Mucosa of descending colon (tissue), 3 donors: ENCODE results near the gene ASB6. TPM values are rescaled to one million over a fixed set of nuclear protein-coding genes. Genes with fewer than 3 reads are reported as not detected.

Experiments
- ATAC-seq: fragments of 200-7000 bp; cut with Tn5 transposase; one replicate; pipeline ENCODE4 v1.9.1; 2020; ENCODE audit warnings: mild to moderate bottlenecking, moderate library complexity
- DNase-seq, 3 donors: peaks; one replicate each; pipeline ENCODE4 v3.0.0-alpha.2; 2020
- H3K36me3 ChIP-seq: fragments of 200-600 bp; one replicate; pipeline ENCODE4 v1.8.0; 2021; ENCODE audit warnings: low read depth, mild to moderate bottlenecking
- H3K4me1 ChIP-seq: fragments of 200-600 bp; one replicate; pipeline ENCODE4 v1.8.0; 2021; ENCODE audit warnings: low read depth, mild to moderate bottlenecking
- H3K4me3 ChIP-seq: fragments of 200-600 bp; one replicate; pipeline ENCODE4 v1.8.0; 2021; ENCODE audit warnings: mild to moderate bottlenecking
- H3K9me3 ChIP-seq: fragments of 200-600 bp; one replicate; pipeline ENCODE4 v1.8.0; 2021; ENCODE audit warnings: mild to moderate bottlenecking
- intact Hi-C, 2 donors: fragments of 100-400 bp; cut with DNase I in 1 of 2; cut with micrococcal nuclease in 1 of 2; formaldehyde crosslinking; loops; one replicate each; pipeline versions ENCODE4 v1.11.0 to v1.11.1; 2022; cut with DNase I, micrococcal nuclease
- long read RNA-seq, 2 donors: library from polyadenylated mRNA; unstranded; transcript quantifications; one replicate each; pipeline ENCODE4 v2.0.0, GENCODE V29; 2019 to 2021
- total RNA-seq, 3 donors: library from RNA; stranded (reverse); fragmentation: NEBNext Ultra II Directional in 2 of 3; extraction: Animal tissue kit (Norgen Biotek cat#: 25700) in 2 of 3; gene quantifications; one replicate each; pipeline versions ENCODE4 v1.2.1 to v1.2.4, GENCODE V29; 2021 to 2023
- TF ChIP-seq, protein P1 (sequence below): fragments of 200-600 bp; IDR thresholded peaks from one replicate; pipeline ENCODE4 v1.8.0; 2022; ENCODE audit warnings: antibody characterized with exemption, mild to moderate bottlenecking
- donor health status: DM: no; HTN: no; CAD: no; lungs with moderate emphysema.
- donor health status: DM: no; HTN: no; CAD: no.
- donor health status: DM: no; HTN: yes; CAD: no.

Gene ASB6
- 10 to 100 TPM; 16.1 to 21.3 (median 17.5) TPM for total RNA-seq
- long read RNA-seq, donor 1, full-length matches to known transcripts: 29 of 45 reads
- long read RNA-seq, donor 1, partial matches to known transcripts: 2 of 45 reads
- long read RNA-seq, donor 1, other reads (novel, unspliced or antisense): 14 of 45 reads
- long read RNA-seq, donor 2, transcript ASB6-201 (6 exons, 2,330 nt): major isoform, 5 of 11 reads
- long read RNA-seq, donor 2, partial matches to known transcripts: 2 of 11 reads
- long read RNA-seq, donor 2, other reads (novel, unspliced or antisense): 4 of 11 reads

DNA sequence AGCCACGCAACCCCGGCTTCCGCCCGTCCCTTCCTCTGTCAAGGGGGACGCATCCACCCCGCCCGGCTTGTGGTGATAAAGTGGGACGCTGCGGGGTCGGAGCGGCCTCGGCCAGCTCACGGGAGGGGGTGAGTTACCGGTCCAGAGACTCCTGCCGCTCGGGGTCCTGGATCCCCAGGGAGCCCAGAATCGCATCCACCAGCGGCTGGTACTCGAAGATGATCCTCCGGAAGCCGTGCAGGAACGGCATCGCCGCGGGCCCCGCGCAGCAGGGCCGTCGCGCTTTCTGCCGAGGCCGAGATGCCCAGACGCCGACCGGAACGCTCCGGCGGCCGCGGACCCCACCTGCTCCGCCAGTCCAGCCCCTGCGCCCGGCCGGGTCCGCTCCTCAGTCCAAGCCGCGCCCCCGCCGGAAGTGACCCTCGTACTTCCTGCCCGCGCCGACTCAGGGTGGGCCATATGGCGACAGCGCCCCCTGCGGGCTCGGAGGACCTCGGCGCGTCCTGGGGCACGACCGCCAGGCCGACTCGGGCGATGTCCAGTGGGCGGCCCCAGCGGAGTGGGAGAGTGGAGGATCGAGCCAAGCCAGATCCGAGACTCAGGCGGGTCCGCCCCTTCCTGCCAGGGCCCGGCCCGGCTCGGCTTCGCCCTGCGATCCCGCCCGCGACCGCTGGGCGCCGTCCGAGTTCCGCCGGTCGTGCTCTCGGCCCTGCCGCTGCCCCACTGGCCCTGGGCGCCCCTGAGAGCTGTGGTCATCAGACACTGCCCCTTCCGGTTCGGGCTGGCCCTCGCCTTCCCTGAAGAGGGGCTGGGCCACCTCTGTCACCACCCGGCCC lies at the start of gene ASB6:
TSS of gene ASB6 (minus strand) at position 402 of the 836 bp plus-strand sequence. CDS start at position 250, 152 bp downstream.
- TF ChIP-seq, protein P1, sequence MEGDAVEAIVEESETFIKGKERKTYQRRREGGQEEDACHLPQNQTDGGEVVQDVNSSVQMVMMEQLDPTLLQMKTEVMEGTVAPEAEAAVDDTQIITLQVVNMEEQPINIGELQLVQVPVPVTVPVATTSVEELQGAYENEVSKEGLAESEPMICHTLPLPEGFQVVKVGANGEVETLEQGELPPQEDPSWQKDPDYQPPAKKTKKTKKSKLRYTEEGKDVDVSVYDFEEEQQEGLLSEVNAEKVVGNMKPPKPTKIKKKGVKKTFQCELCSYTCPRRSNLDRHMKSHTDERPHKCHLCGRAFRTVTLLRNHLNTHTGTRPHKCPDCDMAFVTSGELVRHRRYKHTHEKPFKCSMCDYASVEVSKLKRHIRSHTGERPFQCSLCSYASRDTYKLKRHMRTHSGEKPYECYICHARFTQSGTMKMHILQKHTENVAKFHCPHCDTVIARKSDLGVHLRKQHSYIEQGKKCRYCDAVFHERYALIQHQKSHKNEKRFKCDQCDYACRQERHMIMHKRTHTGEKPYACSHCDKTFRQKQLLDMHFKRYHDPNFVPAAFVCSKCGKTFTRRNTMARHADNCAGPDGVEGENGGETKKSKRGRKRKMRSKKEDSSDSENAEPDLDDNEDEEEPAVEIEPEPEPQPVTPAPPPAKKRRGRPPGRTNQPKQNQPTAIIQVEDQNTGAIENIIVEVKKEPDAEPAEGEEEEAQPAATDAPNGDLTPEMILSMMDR: peak; percentile 99
- H3K4me3 ChIP-seq: peak within 1 kb of the TSS; percentile 86
- H3K9me3 ChIP-seq: no peaks in the 10 kb centered on the region
- ATAC-seq (peak; percentile 96), DNase-seq (peak; percentile 97 to 99 (median 98))
- H3K36me3 ChIP-seq: no peaks in the 10 kb centered on the region
- H3K4me1 ChIP-seq: peaks cover 13% of the 10 kb centered on the region
- intact Hi-C loops: no loop called here

DNA sequence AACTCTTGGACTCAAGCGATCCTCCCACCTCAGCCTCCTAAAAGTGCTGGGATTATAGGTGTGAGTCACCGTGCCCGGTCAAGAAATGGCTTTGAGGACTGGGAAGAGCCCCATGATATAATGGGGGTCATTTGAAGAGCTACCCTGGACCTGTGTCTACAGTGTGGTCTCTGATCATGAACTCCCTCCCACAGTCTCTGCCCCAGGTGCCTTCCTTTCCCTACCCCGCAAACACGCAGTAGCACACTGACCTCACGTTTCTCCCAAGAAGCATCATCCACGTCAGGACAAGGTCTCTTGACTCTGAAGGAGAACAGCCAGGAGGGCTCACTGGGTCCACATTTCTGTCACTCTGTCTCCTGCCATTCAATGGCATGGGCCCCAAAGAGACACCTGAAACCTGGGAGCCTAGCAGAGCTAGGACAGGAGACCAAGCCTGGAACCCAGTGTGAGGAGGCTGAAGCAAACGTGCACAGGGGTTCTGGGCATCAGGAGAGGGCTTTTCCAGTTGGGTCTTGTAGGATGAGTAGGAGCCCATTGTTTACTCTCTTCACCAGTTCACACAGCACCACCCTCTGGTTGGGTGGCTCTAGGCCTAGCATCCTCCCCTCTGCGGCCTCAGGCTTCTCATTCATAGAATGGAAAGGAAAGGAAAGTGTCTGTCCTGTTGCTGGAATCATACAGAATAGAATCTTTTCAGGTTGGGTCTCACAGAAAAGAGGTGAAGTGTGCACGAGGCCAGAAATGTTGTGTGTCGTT lies 46.5 kb upstream of the ASB6 start:
- TF ChIP-seq, protein P1: no peak
- DNase-seq: no peak
- no peaks in the 10 kb centered on the region for H3K4me1 ChIP-seq
- H3K9me3 ChIP-seq: no peaks in the 10 kb centered on the region
- H3K36me3 ChIP-seq: no peaks in the 10 kb centered on the region
- no peak overlapping the region for H3K4me3 ChIP-seq
- intact Hi-C loops: no loop called here
- ATAC-seq: no peak

DNA sequence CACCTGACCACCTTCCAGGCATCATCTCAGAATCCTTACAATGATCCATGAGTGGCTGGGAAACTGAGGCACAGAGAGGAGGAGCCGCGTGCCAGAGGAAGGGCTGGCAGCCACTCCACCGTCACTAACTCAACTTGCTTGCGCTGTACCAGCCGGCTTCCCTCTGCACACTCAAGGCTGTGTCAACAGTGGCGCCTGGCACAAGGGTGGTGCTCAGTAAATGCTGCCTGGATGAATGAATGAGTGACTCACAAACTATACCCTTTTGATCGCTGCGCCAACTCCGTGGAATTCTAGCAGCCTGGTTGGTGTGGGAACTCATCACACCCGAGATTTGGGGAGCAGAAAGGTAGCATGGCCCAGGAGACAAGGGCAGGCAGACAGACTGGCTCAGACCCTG lies 45.4 kb upstream of the ASB6 start:
- peak; percentile 76 for ATAC-seq
- intact Hi-C loops: no loop called here
- DNase-seq: no peak
- H3K4me3 ChIP-seq: no peak overlapping the region
- H3K9me3 ChIP-seq: no peaks in the 10 kb centered on the region
- H3K36me3 ChIP-seq: no peaks in the 10 kb centered on the region
- TF ChIP-seq, protein P1: no peak
- no peaks in the 10 kb centered on the region for H3K4me1 ChIP-seq

- Histone ChIP-seq H3K4me1 (no peaks in the 10 kb centered on the region), H3K4me3 (no peak overlapping the region), H3K36me3 (no peaks in the 10 kb centered on the region), H3K9me3 (no peaks in the 10 kb centered on the region)
- intact Hi-C loops: no loop called here
- ATAC-seq: no peak
- TF ChIP-seq, protein P1: no peak
- DNase-seq: no peak
These were observed 44.8 kb upstream of the ASB6 start for GRCh38 chr9:129686736-129687135.

DNA sequence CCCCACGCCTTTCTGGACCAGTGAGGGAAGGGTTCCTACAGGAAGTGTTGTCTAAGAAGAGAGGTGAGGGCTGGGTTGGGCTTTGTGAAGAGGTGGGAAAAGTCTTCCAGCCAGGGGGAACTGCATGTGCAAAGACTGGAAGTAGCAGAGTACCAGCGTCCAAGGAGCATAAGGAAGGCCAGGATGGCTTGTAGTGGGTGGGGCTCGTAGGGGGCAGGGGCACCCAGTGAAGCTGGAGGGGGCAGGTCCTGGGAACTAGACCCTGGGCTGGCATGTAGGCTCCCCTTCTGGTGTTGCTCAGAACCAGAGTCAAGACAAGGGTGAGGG lies 43.9 kb upstream of the ASB6 start:
- no peaks in the 10 kb centered on the region for H3K4me1 ChIP-seq
- no peak overlapping the region for H3K4me3 ChIP-seq
- intact Hi-C loops: no loop called here
- TF ChIP-seq, protein P1: no peak
- DNase-seq (no peak), ATAC-seq (no peak)
- H3K36me3 ChIP-seq: no peaks in the 10 kb centered on the region
- H3K9me3 ChIP-seq: no peaks in the 10 kb centered on the region
